GM19035 (cell line): ENCODE results near the gene PTCH1.

Source experiments
- ATAC-seq: cut with Tn5 transposase; IDR thresholded peaks from one replicate; pipeline ENCODE4 v1.9.1; 2021; ENCODE audit not compliant: unreplicated experiment

Gene PTCH1

GRCh38 chr9:95499046-95499676, 17.6 kb downstream of the PTCH1 start:
- no peak for ATAC-seq

- no peak for ATAC-seq
These were observed 18.1 kb downstream of the PTCH1 start for GRCh38 chr9:95498641-95499040.

- no peak for ATAC-seq
These were observed 19.0 kb downstream of the PTCH1 start for GRCh38 chr9:95497772-95498171.

- ATAC-seq: no peak
These were observed 20.1 kb downstream of the PTCH1 start for GRCh38 chr9:95496687-95497086.

GRCh38 chr9:95495961-95496360, 20.8 kb downstream of the PTCH1 start:
- no peak for ATAC-seq

- ATAC-seq: no peak
These were observed 21.2 kb downstream of the PTCH1 start for GRCh38 chr9:95495529-95495928.

GRCh38 chr9:95494416-95495371, 22.1 kb downstream of the PTCH1 start:
- peak; percentile 97 for ATAC-seq

- peak; percentile 43 for ATAC-seq
These were observed 22.8 kb downstream of the PTCH1 start for GRCh38 chr9:95494022-95494415.

- ATAC-seq: no peak
These were observed 23.4 kb downstream of the PTCH1 start for GRCh38 chr9:95493402-95493801.

GRCh38 chr9:95491543-95492320, 25.0 kb downstream of the PTCH1 start:
- ATAC-seq: no peak

GRCh38 chr9:95488954-95489353, 27.8 kb downstream of the PTCH1 start:
- ATAC-seq: no peak

GRCh38 chr9:95486318-95486717, 30.5 kb downstream of the PTCH1 start:
- ATAC-seq: no peak

- ATAC-seq: no peak
These were observed 32.5 kb downstream of the PTCH1 start for GRCh38 chr9:95484225-95484624.

GRCh38 chr9:95483431-95483830, 33.3 kb downstream of the PTCH1 start:
- no peak for ATAC-seq

GRCh38 chr9:95482621-95483020, 34.1 kb downstream of the PTCH1 start:
- ATAC-seq: no peak

GRCh38 chr9:95481000-95481399, 35.8 kb downstream of the PTCH1 start:
- ATAC-seq: no peak

GRCh38 chr9:95480346-95480745, 36.4 kb downstream of the PTCH1 start:
- ATAC-seq: no peak

GRCh38 chr9:95479330-95479729, 37.4 kb downstream of the PTCH1 start:
- no peak for ATAC-seq

- ATAC-seq: no peak
These were observed 38.4 kb downstream of the PTCH1 start for GRCh38 chr9:95478335-95478734.

- ATAC-seq: no peak
These were observed 38.9 kb downstream of the PTCH1 start for GRCh38 chr9:95477885-95478284.

- ATAC-seq: no peak
These were observed 39.3 kb downstream of the PTCH1 start for GRCh38 chr9:95477441-95477840.

GRCh38 chr9:95468791-95469190, 48.0 kb downstream of the PTCH1 start:
- no peak for ATAC-seq
